GM23338 (cell line): Measurements from ENCODE around the gene PRKCQ.

Experiments
- CTCF ChIP-seq, 2 experiments: fragments of 200-600 bp in 1 of 2; sonication (generic) in 1 of 2; conservative IDR thresholded peaks; 2 replicates each; pipeline versions ENCODE4 v1.5.1 to v1.6.1; 2016 to 2017; ENCODE audit warnings: antibody characterized with exemption in 2 of 2, low read depth in 2 of 2, mild to moderate bottlenecking in 2 of 2, moderate library complexity in 1 of 2
- EZH2 ChIP-seq: fragments of 200-600 bp; sonication (generic); IDR thresholded peaks from one replicate; pipeline ENCODE4 v1.8.0; 2017; ENCODE audit warnings: antibody characterized with exemption, mild to moderate bottlenecking, low read depth; ENCODE audit not compliant: unreplicated experiment

GRCh38 chr10:6446711-6447110 lies 133.4 kb downstream of the PRKCQ start:
- no peak for TF ChIP-seq EZH2
- TF ChIP-seq CTCF (conservative IDR thresholded peaks at IDR 0.05; ENCODE audit: low read depth in 2 of 2): no peak
